C4-2B (cell line): Measurements from ENCODE around the gene CFAP251.

Experiments used
- ZFX ChIP-seq: fragments of 450-650 bp; IDR thresholded peaks from 2 replicates; pipeline ENCODE4 v1.6.1; 2017
- TF ChIP-seq, protein P1 (sequence below): fragments of 450-650 bp; conservative IDR thresholded peaks from 2 replicates; pipeline ENCODE4 v1.5.1; 2017; ENCODE audit warnings: mild to moderate bottlenecking

- TF ChIP-seq, protein P1, sequence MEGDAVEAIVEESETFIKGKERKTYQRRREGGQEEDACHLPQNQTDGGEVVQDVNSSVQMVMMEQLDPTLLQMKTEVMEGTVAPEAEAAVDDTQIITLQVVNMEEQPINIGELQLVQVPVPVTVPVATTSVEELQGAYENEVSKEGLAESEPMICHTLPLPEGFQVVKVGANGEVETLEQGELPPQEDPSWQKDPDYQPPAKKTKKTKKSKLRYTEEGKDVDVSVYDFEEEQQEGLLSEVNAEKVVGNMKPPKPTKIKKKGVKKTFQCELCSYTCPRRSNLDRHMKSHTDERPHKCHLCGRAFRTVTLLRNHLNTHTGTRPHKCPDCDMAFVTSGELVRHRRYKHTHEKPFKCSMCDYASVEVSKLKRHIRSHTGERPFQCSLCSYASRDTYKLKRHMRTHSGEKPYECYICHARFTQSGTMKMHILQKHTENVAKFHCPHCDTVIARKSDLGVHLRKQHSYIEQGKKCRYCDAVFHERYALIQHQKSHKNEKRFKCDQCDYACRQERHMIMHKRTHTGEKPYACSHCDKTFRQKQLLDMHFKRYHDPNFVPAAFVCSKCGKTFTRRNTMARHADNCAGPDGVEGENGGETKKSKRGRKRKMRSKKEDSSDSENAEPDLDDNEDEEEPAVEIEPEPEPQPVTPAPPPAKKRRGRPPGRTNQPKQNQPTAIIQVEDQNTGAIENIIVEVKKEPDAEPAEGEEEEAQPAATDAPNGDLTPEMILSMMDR = no peak
- no peak for TF ChIP-seq ZFX
Measured at GRCh38 chr12:121961195-121961879, 42.9 kb downstream of the CFAP251 start.
